Activated naive CD4-positive, alpha-beta T cell treated with anti-CD3 and anti-CD28 coated beads, Interleukin-2, amount 50 U/mL, for 72 hours (primary cell): ENCODE data around the gene FAM228B. TPM values are rescaled to one million over a fixed set of nuclear protein-coding genes. Genes with fewer than 3 reads are reported as not detected.

ENCODE experiments used
- ATAC-seq, 2 donors: fragments of 150-1000 bp; cut with Tn5 transposase; 2 replicates each; pipeline ENCODE4 v1.10.0; 2021; ENCODE audit warnings: mild to moderate bottlenecking in 2 of 2, moderate library complexity in 2 of 2
- DNase-seq, 2 donors: peaks; one replicate each; pipeline ENCODE4 v3.0.0; 2021 to 2022; ENCODE audit warnings: low spot score in 2 of 2
- H3K27ac Mint-ChIP-seq, 2 donors: one replicate each; pipeline ENCODE4 v1.8.0; 2022; ENCODE audit warnings: mild to moderate bottlenecking in 2 of 2, mixed read lengths in 2 of 2
- H3K36me3 Mint-ChIP-seq, 2 donors: one replicate each; pipeline ENCODE4 v1.8.0; 2022; ENCODE audit warnings: mixed read lengths in 2 of 2
- H3K9me3 Mint-ChIP-seq, 2 donors: one replicate each; pipeline ENCODE4 v1.8.0; 2022; ENCODE audit warnings: mixed read lengths in 2 of 2
- total RNA-seq, 2 donors: library from RNA; stranded (reverse); gene quantifications; one replicate each; pipeline ENCODE4 v1.2.3, GENCODE V29; 2022

The FAM228B gene
- total RNA-seq, 2 donors from 2014 or later: 5.8 to 7.9 TPM

- no peak for ATAC-seq
- Mint-ChIP-seq H3K9me3 (no peaks in the 10 kb centered on the region), H3K27ac (no peak overlapping the region), H3K36me3 (peaks cover 5 to 17% of the 10 kb centered on the region in 2 donors)
- no peak for DNase-seq
Observed at GRCh38 chr2:24204505-24204904, 81.2 kb downstream of the FAM228B start.

GRCh38 chr2:24205131-24205530, 81.9 kb downstream of the FAM228B start:
- H3K36me3 Mint-ChIP-seq: peaks cover 5 to 18% of the 10 kb centered on the region in 2 donors
- ATAC-seq (no peak), DNase-seq (no peak)
- H3K27ac Mint-ChIP-seq: no peak overlapping the region
- no peaks in the 10 kb centered on the region for H3K9me3 Mint-ChIP-seq

- H3K36me3 Mint-ChIP-seq: peaks cover 5 to 22% of the 10 kb centered on the region in 2 donors
- DNase-seq: no peak
- H3K9me3 Mint-ChIP-seq: no peaks in the 10 kb centered on the region
- peak overlapping the region; percentile 47 to 77 for H3K27ac Mint-ChIP-seq
- ATAC-seq: no peak
Observed at GRCh38 chr2:24206242-24206641, 83.0 kb downstream of the FAM228B start.

GRCh38 chr2:24206714-24207113, 83.4 kb downstream of the FAM228B start:
- Mint-ChIP-seq H3K9me3 (no peaks in the 10 kb centered on the region), H3K36me3 (peaks cover 5 to 24% of the 10 kb centered on the region in 2 donors), H3K27ac (peak overlapping the region; percentile 9 to 62)
- ATAC-seq: no peak
- DNase-seq: no peak

GRCh38 chr2:24207359-24207758, 84.1 kb downstream of the FAM228B start:
- H3K36me3 Mint-ChIP-seq: peaks cover 5 to 24% of the 10 kb centered on the region in 2 donors
- H3K27ac Mint-ChIP-seq: peak overlapping the region; percentile 60 to 62
- H3K9me3 Mint-ChIP-seq: no peaks in the 10 kb centered on the region
- DNase-seq (no peak), ATAC-seq (no peak)

- Mint-ChIP-seq H3K9me3 (no peaks in the 10 kb centered on the region), H3K27ac (no peak overlapping the region), H3K36me3 (peaks cover 5 to 23% of the 10 kb centered on the region in 2 donors)
- DNase-seq (no peak), ATAC-seq (no peak)
Observed at GRCh38 chr2:24208490-24208889, 85.2 kb downstream of the FAM228B start.

- no peak overlapping the region for H3K27ac Mint-ChIP-seq
- no peak for DNase-seq
- ATAC-seq: no peak
- H3K36me3 Mint-ChIP-seq: peaks cover 0 to 18% of the 10 kb centered on the region in 2 donors
- no peaks in the 10 kb centered on the region for H3K9me3 Mint-ChIP-seq
Observed at GRCh38 chr2:24209389-24210105, 86.3 kb downstream of the FAM228B start.

GRCh38 chr2:24210106-24210455, 86.8 kb downstream of the FAM228B start:
- ATAC-seq (no peak), DNase-seq (no peak)
- Mint-ChIP-seq H3K9me3 (no peaks in the 10 kb centered on the region), H3K27ac (no peak overlapping the region), H3K36me3 (peaks cover 0 to 18% of the 10 kb centered on the region in 2 donors)

- H3K9me3 Mint-ChIP-seq: no peaks in the 10 kb centered on the region
- H3K36me3 Mint-ChIP-seq: peaks cover 0 to 18% of the 10 kb centered on the region in 2 donors
- H3K27ac Mint-ChIP-seq: no peak overlapping the region
- DNase-seq (no peak), ATAC-seq (no peak)
Observed at GRCh38 chr2:24210723-24211122, 87.5 kb downstream of the FAM228B start.

- ATAC-seq (no peak), DNase-seq (no peak)
- Mint-ChIP-seq H3K27ac (peak overlapping the region in 1 of 2 donors; percentile 68), H3K36me3 (peaks cover 5 to 18% of the 10 kb centered on the region in 2 donors), H3K9me3 (no peaks in the 10 kb centered on the region)
Observed at GRCh38 chr2:24211408-24211807, 88.1 kb downstream of the FAM228B start.

GRCh38 chr2:24214880-24215279, 91.6 kb downstream of the FAM228B start:
- DNase-seq (no peak), ATAC-seq (peak in 1 of 2 donors; percentile 87)
- Mint-ChIP-seq H3K27ac (peak overlapping the region in 1 of 2 donors; percentile 36), H3K36me3 (peaks cover 5 to 6% of the 10 kb centered on the region in 2 donors), H3K9me3 (no peaks in the 10 kb centered on the region)

Other genes starting within 250 kb of the FAM228B start
- 10 to 100 TPM; 16.1 to 16.7 TPM for gene ATAD2B, start 196.3 kb upstream of the FAM228B start, total RNA-seq
- gene UBXN2A, start 183.0 kb upstream of the FAM228B start, total RNA-seq: 10 to 100 TPM in 1 of 2 donors, 1 to 10 TPM in 1; 9.3 to 13.0 TPM
- under 1 TPM in 1 of 2 donors, not detected in 1; 0.16 TPM for gene MFSD2B, start 113.4 kb upstream of the FAM228B start, total RNA-seq
- gene WDCP, start 76.1 kb upstream of the FAM228B start, total RNA-seq: 10 to 100 TPM; 16.9 to 24.5 TPM
- gene FKBP1B, start 73.7 kb upstream of the FAM228B start, total RNA-seq: 1 to 10 TPM in 1 of 2 donors, under 1 TPM in 1; 0.64 to 1.4 TPM
- 100 to 1,000 TPM; 137 to 171 TPM for gene SF3B6, start 47.1 kb upstream of the FAM228B start, total RNA-seq
- gene TP53I3, start 38.6 kb upstream of the FAM228B start, total RNA-seq: 1 to 10 TPM; 1.8 to 2.6 TPM
- gene PFN4, start 135 bp upstream of the FAM228B start, total RNA-seq: not detected
- under 1 TPM; 0.14 to 0.30 TPM for gene FAM228A, start 51.6 kb downstream of the FAM228B start, total RNA-seq
- gene ITSN2, start 237.1 kb downstream of the FAM228B start, total RNA-seq: 10 to 100 TPM; 48.7 to 51.2 TPM